Uterus (tissue), 4 donors: ENCODE measurements around the gene MBP. TPM values are rescaled to one million over a fixed set of nuclear protein-coding genes. Genes with fewer than 3 reads are reported as not detected.

Experiments
- DNase-seq, 2 donors: peaks; one replicate each; pipeline ENCODE4 v3.0.0-alpha.2; 2019 to 2020
- H3K27ac ChIP-seq, 2 donors: fragments of 200-600 bp; sonication (generic); 1 replicate in 1 of 2; 2 replicates in 1 of 2; pipeline ENCODE4 v1.5.1; 2016 to 2018
- H3K27me3 ChIP-seq, 2 donors: fragments of 200-600 bp; sonication (generic); one replicate each; pipeline ENCODE4 v1.5.1; 2018 to 2019; ENCODE audit warnings: control low read depth in 1 of 2
- H3K36me3 ChIP-seq, 2 donors: fragments of 200-600 bp; sonication (generic); one replicate each; pipeline ENCODE4 v1.5.1; 2019; ENCODE audit warnings: control low read depth in 1 of 2
- H3K4me1 ChIP-seq, 2 donors: fragments of 200-600 bp; sonication (generic); one replicate each; pipeline ENCODE4 v1.5.1; 2018 to 2019; ENCODE audit warnings: control low read depth in 1 of 2
- H3K4me3 ChIP-seq, 2 donors: fragments of 200-600 bp; sonication (generic); 1 replicate in 1 of 2; 2 replicates in 1 of 2; pipeline ENCODE4 v1.5.1; 2018 to 2019; ENCODE audit warnings: mild to moderate bottlenecking in 1 of 2
- H3K9me3 ChIP-seq, 2 donors: fragments of 200-600 bp; sonication (generic); one replicate each; pipeline ENCODE4 v1.5.1; 2019; ENCODE audit warnings: control low read depth in 1 of 2
- CTCF ChIP-seq, 4 experiments: fragments of 200-600 bp in 2 of 4; fragments of 450-650 bp in 2 of 4; sonication (generic) in 2 of 4; IDR thresholded peaks; one replicate each; pipeline ENCODE4 v1.5.1; 2016 to 2019; ENCODE audit warnings: antibody characterized with exemption in 4 of 4, mild to moderate bottlenecking in 2 of 4, moderate library complexity in 1 of 4
- POLR2A ChIP-seq, 2 donors: fragments of 450-650 bp; IDR thresholded peaks; one replicate each; pipeline ENCODE4 v1.6.1; 2016; ENCODE audit warnings: antibody characterized with exemption in 2 of 2, mild to moderate bottlenecking in 1 of 2, moderate library complexity in 1 of 2
- intact Hi-C: fragments of 100-400 bp; cut with DNase I; formaldehyde crosslinking; loops from one replicate; pipeline ENCODE4 v1.15.1; 2023; ENCODE audit warnings: low total_unique reads
- total RNA-seq, 4 donors: library from RNA; depleted of rRNA in 3 of 4; stranded (reverse); fragments of >200 nt in 3 of 4; gene quantifications; one replicate each; pipeline versions ENCODE4 v1.1.0 to v1.2.4, GENCODE V29; 2014 to 2023
- donor health status: DM: yes; HTN: yes; CAD: no.

The MBP gene
- total RNA-seq, 4 donors from 2014 or later = 12.1 to 52.2 (median 19.8) TPM

GRCh38 chr18:77047803-77048419 lies 84.7 kb downstream of the MBP start:
- intact Hi-C loops = no loop called here
- no peaks in the 10 kb centered on the region for H3K9me3 ChIP-seq
- no peak for DNase-seq
- no peak overlapping the region for H3K4me3 ChIP-seq
- TF ChIP-seq CTCF (IDR thresholded peaks at IDR 0.05) (no peak), POLR2A (IDR thresholded peaks at IDR 0.05) (no peak)
- H3K4me1 ChIP-seq = no peaks in the 10 kb centered on the region
- H3K27ac ChIP-seq = no peak overlapping the region
- no peaks in the 10 kb centered on the region for H3K27me3 ChIP-seq
- H3K36me3 ChIP-seq = no peaks in the 10 kb centered on the region

GRCh38 chr18:77046994-77047393 lies 85.6 kb downstream of the MBP start:
- DNase-seq = no peak
- TF ChIP-seq CTCF (IDR thresholded peaks at IDR 0.05) (no peak), POLR2A (IDR thresholded peaks at IDR 0.05) (no peak)
- H3K27me3 ChIP-seq = no peaks in the 10 kb centered on the region
- no peaks in the 10 kb centered on the region for H3K36me3 ChIP-seq
- no peak overlapping the region for H3K4me3 ChIP-seq
- no peaks in the 10 kb centered on the region for H3K9me3 ChIP-seq
- intact Hi-C loops = no loop called here
- H3K27ac ChIP-seq = no peak overlapping the region
- H3K4me1 ChIP-seq = no peaks in the 10 kb centered on the region

GRCh38 chr18:77046409-77046808 lies 86.2 kb downstream of the MBP start:
- TF ChIP-seq POLR2A (IDR thresholded peaks at IDR 0.05) = no peak
- TF ChIP-seq CTCF (IDR thresholded peaks at IDR 0.05) = no peak
- H3K27me3 ChIP-seq = no peaks in the 10 kb centered on the region
- H3K9me3 ChIP-seq = no peaks in the 10 kb centered on the region
- intact Hi-C loops = no loop called here
- H3K4me3 ChIP-seq = no peak overlapping the region
- H3K27ac ChIP-seq = no peak overlapping the region
- DNase-seq = no peak
- H3K4me1 ChIP-seq = no peaks in the 10 kb centered on the region
- no peaks in the 10 kb centered on the region for H3K36me3 ChIP-seq

- H3K36me3 ChIP-seq = no peaks in the 10 kb centered on the region
- no peak overlapping the region for H3K4me3 ChIP-seq
- no peaks in the 10 kb centered on the region for H3K27me3 ChIP-seq
- TF ChIP-seq POLR2A (IDR thresholded peaks at IDR 0.05) (no peak), CTCF (IDR thresholded peaks at IDR 0.05) (no peak)
- intact Hi-C loops = no loop called here
- no peak overlapping the region for H3K27ac ChIP-seq
- DNase-seq = no peak
- H3K9me3 ChIP-seq = no peaks in the 10 kb centered on the region
- no peaks in the 10 kb centered on the region for H3K4me1 ChIP-seq
Observed at GRCh38 chr18:77045677-77046076, 86.9 kb downstream of the MBP start.

DNA sequence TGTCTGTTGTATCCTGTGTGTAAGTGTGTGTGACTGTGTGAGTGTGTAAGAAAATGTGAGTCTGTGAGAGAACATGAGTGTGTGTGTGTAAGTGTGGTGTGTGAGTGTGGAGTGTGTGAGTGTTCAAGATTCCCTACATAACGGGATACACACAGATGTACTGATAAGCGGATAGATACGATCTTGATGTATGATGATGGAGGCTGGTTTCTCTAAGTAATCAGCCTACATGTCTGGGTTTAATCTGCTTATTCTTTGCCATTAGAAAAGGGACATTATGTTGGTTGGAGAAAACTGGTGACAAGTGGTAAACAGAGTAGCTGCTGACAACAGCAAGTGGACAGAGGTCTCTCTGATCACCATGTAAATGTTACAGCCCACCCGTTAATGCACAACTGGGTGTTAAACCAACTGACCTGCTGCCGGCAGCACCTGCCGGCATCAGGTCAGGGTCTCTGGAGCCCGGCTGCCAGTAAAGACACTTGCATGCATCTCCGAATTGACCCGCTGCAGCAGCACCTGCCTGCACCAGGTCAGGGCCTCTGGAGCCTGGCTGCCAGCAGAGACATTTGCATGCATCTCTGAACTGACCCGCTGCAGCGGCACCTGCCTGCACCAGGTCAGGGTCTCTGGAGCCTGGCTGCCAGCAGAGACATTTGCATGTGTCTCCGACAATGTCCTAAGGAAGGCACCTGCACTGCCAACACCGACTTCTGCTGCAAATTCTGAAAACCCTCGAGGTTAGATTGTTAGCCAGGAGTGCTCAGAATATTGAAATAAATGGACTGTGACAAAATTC lies 87.5 kb downstream of the MBP start:
- Histone ChIP-seq H3K27ac (no peak overlapping the region), H3K4me3 (no peak overlapping the region), H3K27me3 (no peaks in the 10 kb centered on the region), H3K9me3 (no peaks in the 10 kb centered on the region), H3K4me1 (no peaks in the 10 kb centered on the region), H3K36me3 (no peaks in the 10 kb centered on the region)
- no peak for DNase-seq
- TF ChIP-seq POLR2A (IDR thresholded peaks at IDR 0.05) = no peak
- no peak for TF ChIP-seq CTCF (IDR thresholded peaks at IDR 0.05)
- intact Hi-C loops = no loop called here
